Measurements from ENCODE around the gene RSPO1.

The RSPO1 gene

DNA sequence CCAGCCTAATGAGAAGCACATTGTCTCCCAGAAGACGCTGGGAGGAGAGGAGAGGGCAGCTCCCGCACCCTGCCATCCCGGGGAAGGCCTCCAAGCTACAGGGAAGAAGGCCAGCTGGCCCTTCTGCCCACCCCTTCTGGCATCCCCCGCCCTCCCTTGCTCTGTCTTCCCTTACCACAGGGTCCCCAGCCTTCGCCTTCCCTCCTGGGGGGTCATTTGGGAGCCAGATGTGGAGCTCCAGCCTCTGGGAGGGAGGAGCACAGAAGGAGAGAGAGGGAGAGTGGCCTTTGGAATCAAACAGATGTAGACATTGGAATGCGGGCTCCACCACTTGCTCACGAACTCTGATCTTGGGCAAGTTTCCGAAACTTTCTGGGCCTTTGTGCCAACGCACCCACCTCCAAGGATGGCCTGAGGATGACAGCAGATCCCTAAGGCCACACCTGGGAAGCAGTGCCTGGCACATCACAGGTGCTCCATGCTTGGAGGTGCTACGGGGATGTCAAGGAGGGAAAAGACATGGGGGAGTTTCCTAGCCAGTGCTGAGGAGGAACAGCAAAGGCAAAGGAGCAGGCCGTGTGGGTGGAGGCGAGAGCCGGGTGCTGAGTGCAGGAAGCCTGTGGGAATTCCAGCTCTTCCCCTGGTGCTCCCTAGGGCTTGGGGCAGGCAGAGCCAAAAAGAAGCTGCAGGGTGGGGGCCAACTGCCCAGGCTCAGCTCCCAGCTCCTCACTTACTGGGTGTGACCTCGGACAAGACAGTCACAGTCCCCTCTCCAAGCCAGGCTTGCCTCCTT is 23.1 kb upstream of the RSPO1 start:
- H3K4me3 ChIP-seq (ENCODE audit: low read depth, low read length): no peak overlapping the region
- TF ChIP-seq, protein P1, sequence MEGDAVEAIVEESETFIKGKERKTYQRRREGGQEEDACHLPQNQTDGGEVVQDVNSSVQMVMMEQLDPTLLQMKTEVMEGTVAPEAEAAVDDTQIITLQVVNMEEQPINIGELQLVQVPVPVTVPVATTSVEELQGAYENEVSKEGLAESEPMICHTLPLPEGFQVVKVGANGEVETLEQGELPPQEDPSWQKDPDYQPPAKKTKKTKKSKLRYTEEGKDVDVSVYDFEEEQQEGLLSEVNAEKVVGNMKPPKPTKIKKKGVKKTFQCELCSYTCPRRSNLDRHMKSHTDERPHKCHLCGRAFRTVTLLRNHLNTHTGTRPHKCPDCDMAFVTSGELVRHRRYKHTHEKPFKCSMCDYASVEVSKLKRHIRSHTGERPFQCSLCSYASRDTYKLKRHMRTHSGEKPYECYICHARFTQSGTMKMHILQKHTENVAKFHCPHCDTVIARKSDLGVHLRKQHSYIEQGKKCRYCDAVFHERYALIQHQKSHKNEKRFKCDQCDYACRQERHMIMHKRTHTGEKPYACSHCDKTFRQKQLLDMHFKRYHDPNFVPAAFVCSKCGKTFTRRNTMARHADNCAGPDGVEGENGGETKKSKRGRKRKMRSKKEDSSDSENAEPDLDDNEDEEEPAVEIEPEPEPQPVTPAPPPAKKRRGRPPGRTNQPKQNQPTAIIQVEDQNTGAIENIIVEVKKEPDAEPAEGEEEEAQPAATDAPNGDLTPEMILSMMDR (IDR thresholded peaks at IDR 0.05; ENCODE audit: low read depth, low read length, missing control alignments): no peak
- no peak for DNase-seq (ENCODE audit: low read depth)
- in situ Hi-C loops (cut with HindIII; ENCODE audit: low sequenced_read_pairs): no loop called here

GRCh38 chr1:37656881-37657280 is 22.2 kb upstream of the RSPO1 start:
- DNase-seq (ENCODE audit: low read depth): no peak
- TF ChIP-seq, protein P1 (IDR thresholded peaks at IDR 0.05; ENCODE audit: low read depth, low read length, missing control alignments): no peak
- in situ Hi-C loops (cut with HindIII; ENCODE audit: low sequenced_read_pairs): no loop called here
- no peak overlapping the region for H3K4me3 ChIP-seq (ENCODE audit: low read depth, low read length)

- no peak overlapping the region for H3K4me3 ChIP-seq (ENCODE audit: low read depth, low read length)
- in situ Hi-C loops (cut with HindIII; ENCODE audit: low sequenced_read_pairs): no loop called here
These were observed 21.3 kb upstream of the RSPO1 start for GRCh38 chr1:37656026-37656425.

DNA sequence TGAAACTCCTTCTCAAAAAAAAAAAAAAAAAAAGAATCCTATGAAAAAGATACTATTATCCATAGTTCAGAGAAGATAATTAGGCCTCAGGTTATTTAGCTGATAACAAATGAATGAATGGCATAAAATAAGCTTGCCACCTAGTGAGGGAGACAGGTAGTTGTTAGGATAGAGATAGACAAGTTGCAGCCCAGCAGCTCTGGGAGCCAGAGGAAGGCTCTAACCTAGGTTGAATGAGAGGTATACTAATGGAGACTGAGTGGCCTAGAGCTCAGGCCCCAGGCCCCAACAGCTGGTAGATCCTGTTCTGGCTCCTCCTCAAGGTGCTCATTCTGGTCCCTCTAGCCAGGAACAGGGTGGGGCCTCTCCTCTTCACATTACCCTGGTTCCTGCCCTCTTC is 20.6 kb upstream of the RSPO1 start:
- TF ChIP-seq, protein P1 (IDR thresholded peaks at IDR 0.05; ENCODE audit: low read depth, low read length, missing control alignments): no peak
- in situ Hi-C loops (cut with HindIII; ENCODE audit: low sequenced_read_pairs): no loop called here

More at GRCh38 chr1:37656026-37656425, 21.3 kb upstream of the RSPO1 start:
- TF ChIP-seq, protein P1 (IDR thresholded peaks at IDR 0.05; ENCODE audit: low read depth, low read length, missing control alignments): no peak
- DNase-seq (ENCODE audit: low read depth): no peak

DNA sequence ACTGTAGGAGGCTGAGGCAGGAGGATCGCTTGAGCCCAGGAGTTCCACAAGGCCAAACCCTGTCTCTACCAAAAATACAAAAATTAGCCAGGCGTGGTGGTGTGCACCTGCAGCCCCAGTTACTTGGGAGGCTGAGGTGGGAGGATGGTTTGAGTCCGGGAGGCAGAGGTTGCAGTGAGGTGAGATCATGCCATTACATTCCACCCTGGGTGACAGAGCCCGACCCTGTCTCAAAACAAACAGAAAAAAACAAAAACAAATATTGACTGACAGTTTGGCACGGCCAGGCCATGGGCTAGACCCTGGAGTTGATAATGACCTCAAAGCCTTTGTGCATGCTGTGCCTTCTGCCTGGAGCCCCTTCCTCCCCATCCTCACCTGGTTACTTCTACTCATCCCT is 19.2 kb upstream of the RSPO1 start:
- H3K4me3 ChIP-seq (ENCODE audit: low read depth, low read length): no peak overlapping the region
- in situ Hi-C loops (cut with HindIII; ENCODE audit: low sequenced_read_pairs): no loop called here
- TF ChIP-seq, protein P1 (IDR thresholded peaks at IDR 0.05; ENCODE audit: low read depth, low read length, missing control alignments): no peak
- no peak for DNase-seq (ENCODE audit: low read depth)

More for the DNA sequence above, 20.6 kb upstream of the RSPO1 start:
- no peak overlapping the region for H3K4me3 ChIP-seq (ENCODE audit: low read depth, low read length)
- DNase-seq (ENCODE audit: low read depth): no peak

DNA sequence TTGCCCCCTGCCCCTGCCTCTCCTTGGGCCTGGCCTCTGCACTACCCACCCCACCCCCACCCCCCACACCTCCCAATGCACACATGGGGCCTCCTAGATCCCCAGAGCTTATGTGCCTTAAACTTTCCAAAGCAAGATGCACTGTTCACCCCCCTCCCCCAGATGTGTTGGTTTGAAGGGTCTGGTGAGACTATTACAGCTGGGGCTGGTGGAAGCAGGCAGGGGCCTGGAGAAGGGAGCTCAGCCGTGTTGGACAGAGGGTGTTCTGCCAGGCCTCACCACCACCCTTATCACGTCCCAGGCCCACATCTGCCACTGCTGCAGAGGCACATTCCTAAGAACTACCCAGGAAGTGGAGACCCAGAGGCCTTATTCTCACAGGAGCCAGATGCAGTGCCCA is 18.3 kb upstream of the RSPO1 start:
- no peak for DNase-seq (ENCODE audit: low read depth)
- TF ChIP-seq, protein P1 (IDR thresholded peaks at IDR 0.05; ENCODE audit: low read depth, low read length, missing control alignments): no peak
- in situ Hi-C loops (cut with HindIII; ENCODE audit: low sequenced_read_pairs): no loop called here
- H3K4me3 ChIP-seq (ENCODE audit: low read depth, low read length): no peak overlapping the region
